Measurements from ENCODE around the gene COG8. TPM values are rescaled to one million over a fixed set of nuclear protein-coding genes. Genes with fewer than 3 reads are reported as not detected.
A peak's percentile ranks its signal among the peaks of the same experiment; 100 is the strongest.

Gene COG8
- total RNA-seq, 1 donor from 2014 or later, result 44.8 TPM

- Histone ChIP-seq H3K4me3 (ENCODE audit: low read depth, low read length) (no peak overlapping the region), H3K36me3 (ENCODE audit: control insufficient read depth, insufficient read depth, low read length) (no peaks in the 10 kb centered on the region), H3K27me3 (ENCODE audit: control insufficient read depth, insufficient read depth, low read length) (no peaks in the 10 kb centered on the region)
- TF ChIP-seq, protein P1, sequence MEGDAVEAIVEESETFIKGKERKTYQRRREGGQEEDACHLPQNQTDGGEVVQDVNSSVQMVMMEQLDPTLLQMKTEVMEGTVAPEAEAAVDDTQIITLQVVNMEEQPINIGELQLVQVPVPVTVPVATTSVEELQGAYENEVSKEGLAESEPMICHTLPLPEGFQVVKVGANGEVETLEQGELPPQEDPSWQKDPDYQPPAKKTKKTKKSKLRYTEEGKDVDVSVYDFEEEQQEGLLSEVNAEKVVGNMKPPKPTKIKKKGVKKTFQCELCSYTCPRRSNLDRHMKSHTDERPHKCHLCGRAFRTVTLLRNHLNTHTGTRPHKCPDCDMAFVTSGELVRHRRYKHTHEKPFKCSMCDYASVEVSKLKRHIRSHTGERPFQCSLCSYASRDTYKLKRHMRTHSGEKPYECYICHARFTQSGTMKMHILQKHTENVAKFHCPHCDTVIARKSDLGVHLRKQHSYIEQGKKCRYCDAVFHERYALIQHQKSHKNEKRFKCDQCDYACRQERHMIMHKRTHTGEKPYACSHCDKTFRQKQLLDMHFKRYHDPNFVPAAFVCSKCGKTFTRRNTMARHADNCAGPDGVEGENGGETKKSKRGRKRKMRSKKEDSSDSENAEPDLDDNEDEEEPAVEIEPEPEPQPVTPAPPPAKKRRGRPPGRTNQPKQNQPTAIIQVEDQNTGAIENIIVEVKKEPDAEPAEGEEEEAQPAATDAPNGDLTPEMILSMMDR (IDR thresholded peaks at IDR 0.05; ENCODE audit: insufficient read depth, low read length, poor library complexity, severe bottlenecking), result no peak
- DNase-seq (ENCODE audit: low read depth), result no peak
Observed at GRCh38 chr16:69345923-69346322, 6.6 kb upstream of the COG8 start.

DNA sequence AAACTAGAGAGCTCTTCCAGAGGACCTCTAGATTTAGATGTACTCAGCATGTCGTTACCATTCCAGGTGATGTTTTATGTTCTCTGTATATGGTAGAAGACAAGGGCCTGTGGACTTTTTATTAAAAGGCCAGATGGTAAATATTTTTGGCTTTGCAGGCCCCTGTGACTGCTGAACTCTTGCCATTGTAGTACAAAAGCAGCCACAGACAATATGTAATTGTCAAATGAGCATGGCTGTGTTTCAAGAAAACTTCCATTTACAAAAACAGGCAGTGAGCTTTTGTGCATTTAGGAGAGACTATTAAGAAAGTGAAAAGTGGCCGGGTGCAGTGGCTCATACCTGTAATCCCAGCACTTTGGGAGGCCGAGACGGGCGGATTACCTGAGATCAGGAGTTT lies 4.8 kb upstream of the COG8 start:
- H3K36me3 ChIP-seq (ENCODE audit: control insufficient read depth, insufficient read depth, low read length), result no peaks in the 10 kb centered on the region
- H3K4me3 ChIP-seq (ENCODE audit: low read depth, low read length), result no peak overlapping the region
- TF ChIP-seq, protein P1 (IDR thresholded peaks at IDR 0.05; ENCODE audit: insufficient read depth, low read length, poor library complexity, severe bottlenecking), result no peak
- H3K27me3 ChIP-seq (ENCODE audit: control insufficient read depth, insufficient read depth, low read length), result no peaks in the 10 kb centered on the region
- no peak for DNase-seq (ENCODE audit: low read depth)

DNA sequence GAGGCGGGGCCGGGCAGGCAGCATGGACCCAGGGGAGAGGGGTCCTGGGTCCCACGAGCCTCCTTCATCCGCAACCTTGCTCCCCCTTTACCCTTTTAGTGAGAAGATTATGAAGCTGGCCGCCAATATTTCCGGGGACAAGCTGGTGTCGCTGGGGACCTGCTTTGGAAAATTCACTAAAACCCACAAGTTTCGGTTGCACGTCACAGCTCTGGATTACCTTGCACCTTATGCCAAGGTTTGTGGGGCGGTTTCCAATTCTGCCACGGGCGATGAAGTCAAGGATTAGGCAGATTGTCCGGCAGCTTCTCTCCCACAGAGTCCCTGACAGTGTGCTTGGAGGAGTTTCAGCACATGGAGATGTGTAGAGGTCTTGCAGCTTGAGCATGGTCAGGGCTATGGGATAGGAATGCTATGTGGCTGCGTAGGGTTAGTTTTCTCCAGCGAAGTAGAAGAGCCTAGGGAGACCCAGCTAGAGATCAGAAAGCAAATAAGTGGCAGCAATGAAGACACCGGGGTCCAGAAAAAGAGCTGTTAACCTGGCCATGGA lies 806 bp upstream of the COG8 start:
- TF ChIP-seq, protein P1 (IDR thresholded peaks at IDR 0.05; ENCODE audit: insufficient read depth, low read length, poor library complexity, severe bottlenecking), result no peak

DNA sequence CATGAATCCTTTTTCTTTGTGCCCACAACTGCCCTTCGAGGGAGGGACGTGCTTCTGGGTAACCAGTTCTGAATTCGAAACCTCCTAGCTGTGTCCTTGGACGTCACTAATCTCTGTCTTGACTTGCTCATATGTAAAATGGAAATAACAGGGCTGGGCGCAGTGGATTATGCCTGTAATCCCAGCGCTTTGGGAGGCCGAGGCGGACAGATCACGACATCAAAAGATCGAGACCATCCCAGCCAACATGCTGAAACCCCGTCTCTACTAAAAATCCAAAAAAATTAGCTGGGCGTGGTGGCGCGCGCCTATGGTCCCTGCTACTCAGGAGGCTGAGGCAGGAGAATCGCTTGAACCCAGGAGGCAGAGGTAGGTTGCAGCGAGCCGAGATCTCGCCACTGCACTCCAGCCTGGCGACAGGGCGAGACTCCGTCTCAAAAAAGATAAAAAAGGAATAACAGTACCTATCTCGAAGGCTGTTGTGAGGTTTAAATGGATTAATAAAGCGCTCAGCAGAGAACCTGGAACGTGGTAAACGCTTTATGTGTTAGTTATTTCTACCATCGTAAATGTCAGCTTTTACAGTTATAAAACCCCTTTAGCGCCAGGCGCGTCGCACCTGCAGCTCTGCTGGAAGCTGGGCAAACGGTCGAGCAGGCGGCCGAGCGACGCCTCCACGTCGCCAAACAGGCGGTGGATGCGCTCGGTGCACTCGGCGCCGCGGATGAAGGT lies 641 bp downstream of the COG8 start:
- TF ChIP-seq, protein P1 (IDR thresholded peaks at IDR 0.05; ENCODE audit: insufficient read depth, low read length, poor library complexity, severe bottlenecking), result no peak
- DNase-seq (ENCODE audit: low read depth), result no peak
- H3K27me3 ChIP-seq (ENCODE audit: control insufficient read depth, insufficient read depth, low read length), result no peaks in the 10 kb centered on the region
- H3K4me3 ChIP-seq (ENCODE audit: low read depth, low read length), result peak overlapping the region; percentile 85
- H3K36me3 ChIP-seq (ENCODE audit: control insufficient read depth, insufficient read depth, low read length), result peaks cover 1% of the 10 kb centered on the region

More for the DNA sequence above, 806 bp upstream of the COG8 start:
- peak overlapping the region; percentile 85 for H3K4me3 ChIP-seq (ENCODE audit: low read depth, low read length)
- peaks cover 1% of the 10 kb centered on the region for H3K36me3 ChIP-seq (ENCODE audit: control insufficient read depth, insufficient read depth, low read length)
- DNase-seq (ENCODE audit: low read depth), result no peak
- no peaks in the 10 kb centered on the region for H3K27me3 ChIP-seq (ENCODE audit: control insufficient read depth, insufficient read depth, low read length)

DNA sequence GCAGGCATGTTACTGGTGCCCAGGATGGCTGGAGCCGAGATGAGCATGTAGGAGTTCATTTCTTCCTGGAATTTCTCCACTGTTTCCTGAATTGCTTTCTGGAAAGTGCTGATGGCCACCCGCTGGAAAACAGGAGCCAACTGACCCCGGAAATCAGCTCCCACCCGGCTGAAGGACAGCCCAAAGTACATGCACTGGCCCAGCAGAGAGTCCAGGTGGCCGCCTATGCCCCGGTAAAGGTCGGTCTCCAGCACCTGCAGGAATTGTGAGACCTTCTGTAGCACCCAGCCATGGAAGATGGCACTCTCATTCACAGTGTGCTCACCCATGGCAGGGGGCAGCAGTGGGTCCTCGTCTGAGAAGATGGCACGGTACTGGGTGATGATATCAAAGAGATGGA lies 4.7 kb downstream of the COG8 start:
- TF ChIP-seq, protein P1 (IDR thresholded peaks at IDR 0.05; ENCODE audit: insufficient read depth, low read length, poor library complexity, severe bottlenecking), result no peak
- no peaks in the 10 kb centered on the region for H3K27me3 ChIP-seq (ENCODE audit: control insufficient read depth, insufficient read depth, low read length)
- no peak for DNase-seq (ENCODE audit: low read depth)
- H3K4me3 ChIP-seq (ENCODE audit: low read depth, low read length), result no peak overlapping the region
- H3K36me3 ChIP-seq (ENCODE audit: control insufficient read depth, insufficient read depth, low read length), result peaks cover 1% of the 10 kb centered on the region

All from kidney epithelial cell (primary cell).